AG09319 (cell line): ENCODE data around the gene ZFPM1.

Experiments
- DNase-seq: peaks from one replicate; pipeline ENCODE4 v3.0.0-alpha.2; 2010; ENCODE audit warnings: low read depth; ENCODE audit errors: extremely low read depth
- TF ChIP-seq, protein P1 (sequence below): IDR thresholded peaks from 2 replicates; pipeline ENCODE4 v1.5.1; 2011; ENCODE audit warnings: low read depth, mild to moderate bottlenecking, inconsistent platforms, low read length, moderate library complexity

Gene ZFPM1

DNA sequence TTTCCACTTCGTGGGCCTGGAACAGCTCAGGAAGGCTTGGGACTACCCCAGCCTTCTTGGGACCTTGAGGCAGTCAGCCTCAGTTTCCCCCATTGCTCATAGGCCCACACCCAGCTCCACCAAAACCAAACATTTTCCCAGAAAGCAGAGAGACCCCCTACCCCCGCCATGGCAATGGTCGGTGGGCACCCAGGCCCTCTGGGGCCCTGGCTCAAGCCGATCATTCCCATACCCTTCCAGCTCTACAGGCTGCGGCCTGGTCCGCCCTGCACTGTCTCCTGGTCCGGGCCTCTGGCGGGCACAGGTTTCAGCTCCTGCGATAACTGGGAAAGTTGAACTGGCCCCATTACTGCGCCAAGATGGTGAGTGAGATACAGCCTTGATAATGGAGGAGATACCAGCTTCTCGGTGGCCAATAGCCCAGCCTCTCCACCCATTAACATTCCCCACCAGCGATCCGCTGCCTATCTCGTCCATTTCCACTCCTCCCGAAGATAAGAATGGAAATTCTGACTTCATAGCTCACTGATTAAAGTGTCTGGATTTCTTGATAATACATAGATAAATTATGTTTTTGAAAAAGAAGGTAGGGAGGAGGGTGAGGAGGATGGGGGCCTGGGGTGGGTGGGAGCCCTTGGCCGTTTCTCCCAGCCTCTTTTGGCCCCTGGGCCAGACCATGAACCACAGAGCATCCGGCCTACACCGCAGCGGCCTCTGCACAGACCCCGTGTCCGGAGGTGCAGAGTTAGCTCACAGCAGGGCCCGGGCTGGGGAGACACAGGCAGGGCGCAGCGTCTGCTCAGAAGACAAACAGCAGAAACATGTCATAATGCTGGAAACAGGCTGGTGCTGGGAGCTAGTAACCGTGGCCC lies 11.6 kb downstream of the ZFPM1 start:
- TF ChIP-seq, protein P1, sequence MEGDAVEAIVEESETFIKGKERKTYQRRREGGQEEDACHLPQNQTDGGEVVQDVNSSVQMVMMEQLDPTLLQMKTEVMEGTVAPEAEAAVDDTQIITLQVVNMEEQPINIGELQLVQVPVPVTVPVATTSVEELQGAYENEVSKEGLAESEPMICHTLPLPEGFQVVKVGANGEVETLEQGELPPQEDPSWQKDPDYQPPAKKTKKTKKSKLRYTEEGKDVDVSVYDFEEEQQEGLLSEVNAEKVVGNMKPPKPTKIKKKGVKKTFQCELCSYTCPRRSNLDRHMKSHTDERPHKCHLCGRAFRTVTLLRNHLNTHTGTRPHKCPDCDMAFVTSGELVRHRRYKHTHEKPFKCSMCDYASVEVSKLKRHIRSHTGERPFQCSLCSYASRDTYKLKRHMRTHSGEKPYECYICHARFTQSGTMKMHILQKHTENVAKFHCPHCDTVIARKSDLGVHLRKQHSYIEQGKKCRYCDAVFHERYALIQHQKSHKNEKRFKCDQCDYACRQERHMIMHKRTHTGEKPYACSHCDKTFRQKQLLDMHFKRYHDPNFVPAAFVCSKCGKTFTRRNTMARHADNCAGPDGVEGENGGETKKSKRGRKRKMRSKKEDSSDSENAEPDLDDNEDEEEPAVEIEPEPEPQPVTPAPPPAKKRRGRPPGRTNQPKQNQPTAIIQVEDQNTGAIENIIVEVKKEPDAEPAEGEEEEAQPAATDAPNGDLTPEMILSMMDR, result no peak
- DNase-seq, result no peak

DNA sequence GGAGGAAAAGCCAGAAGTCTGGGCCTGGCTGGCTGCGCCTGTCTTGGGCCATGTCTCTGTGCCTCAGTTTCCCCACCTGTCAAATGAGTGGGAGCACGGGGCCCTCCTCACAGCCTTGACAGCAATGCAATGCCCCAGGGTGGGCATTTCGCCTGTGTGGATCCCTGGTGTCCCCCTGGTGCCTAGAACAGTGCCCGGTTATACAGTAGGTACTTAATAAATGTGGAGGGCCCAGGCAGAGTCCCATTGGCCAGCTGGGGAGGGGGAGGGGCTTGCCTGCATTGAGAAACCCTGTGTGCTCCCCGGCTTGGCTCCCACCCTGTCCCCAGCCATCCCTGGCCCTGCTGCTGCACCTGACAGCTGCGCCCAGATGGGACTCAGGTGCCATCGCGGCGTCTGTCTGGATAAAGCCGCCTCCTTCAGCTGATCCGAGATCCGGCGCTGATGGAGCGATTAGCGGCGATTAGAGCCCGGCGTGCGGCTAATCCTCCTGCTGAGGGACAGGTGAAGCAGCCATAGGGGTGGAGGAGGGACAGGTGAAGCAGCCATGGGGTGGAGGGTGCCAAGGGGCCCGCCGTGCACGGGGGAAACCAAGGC lies 12.4 kb downstream of the ZFPM1 start:
- DNase-seq, result no peak
- TF ChIP-seq, protein P1, result no peak

DNA sequence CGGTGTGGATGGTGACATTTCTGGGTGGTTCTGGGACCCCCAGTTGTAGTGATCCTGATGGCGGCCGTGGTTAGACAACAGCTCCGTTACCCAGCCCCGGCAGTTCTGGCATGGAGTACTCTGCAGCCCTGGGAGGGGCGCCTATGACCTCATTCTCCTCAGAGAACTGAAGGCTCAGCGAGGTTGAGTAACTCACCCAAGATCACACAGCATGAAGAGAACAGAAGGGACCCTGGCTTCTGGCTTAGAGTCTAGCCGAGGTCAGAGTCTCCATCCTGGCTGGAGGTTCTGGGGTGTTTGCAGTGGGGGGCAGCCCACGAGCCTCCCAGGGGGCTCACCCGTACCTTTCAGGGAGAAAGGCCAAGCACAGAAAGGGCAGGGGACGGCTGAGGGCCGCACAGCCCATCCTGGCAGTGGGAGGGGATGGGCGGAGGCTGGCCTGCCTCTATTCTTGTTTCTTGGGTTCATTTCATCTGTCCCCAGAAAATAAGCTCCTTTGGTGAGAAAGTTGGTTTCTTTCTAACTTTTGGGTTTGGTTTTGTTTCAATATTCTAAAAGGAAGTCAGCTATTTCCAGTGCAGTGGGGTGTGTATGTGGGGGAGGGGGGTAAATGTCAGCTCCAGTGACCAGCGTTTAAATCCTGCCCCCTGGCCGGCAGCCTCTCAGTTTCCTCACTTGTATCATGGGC lies 13.2 kb downstream of the ZFPM1 start:
- TF ChIP-seq, protein P1, result no peak
- DNase-seq, result no peak

DNA sequence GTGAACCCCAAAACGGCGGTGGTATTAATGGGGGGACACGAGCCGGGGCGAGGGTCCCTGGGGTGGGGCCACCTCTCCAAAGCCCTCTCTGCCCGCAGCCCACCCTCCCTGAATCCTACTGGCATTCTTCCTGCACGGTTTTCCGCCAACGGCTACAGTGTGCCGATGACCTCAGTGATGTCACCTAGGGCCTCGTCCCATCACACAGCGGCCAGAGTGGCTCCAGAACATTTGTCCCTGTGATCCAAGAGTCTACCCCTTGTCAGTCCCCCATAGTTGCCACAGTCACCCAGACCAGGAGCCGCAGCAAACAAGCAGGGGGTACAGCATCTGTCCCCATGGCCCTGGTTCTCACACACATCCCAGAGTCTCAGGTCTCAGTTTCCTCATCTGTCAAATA lies 13.9 kb downstream of the ZFPM1 start:
- TF ChIP-seq, protein P1, result no peak
- no peak for DNase-seq

DNA sequence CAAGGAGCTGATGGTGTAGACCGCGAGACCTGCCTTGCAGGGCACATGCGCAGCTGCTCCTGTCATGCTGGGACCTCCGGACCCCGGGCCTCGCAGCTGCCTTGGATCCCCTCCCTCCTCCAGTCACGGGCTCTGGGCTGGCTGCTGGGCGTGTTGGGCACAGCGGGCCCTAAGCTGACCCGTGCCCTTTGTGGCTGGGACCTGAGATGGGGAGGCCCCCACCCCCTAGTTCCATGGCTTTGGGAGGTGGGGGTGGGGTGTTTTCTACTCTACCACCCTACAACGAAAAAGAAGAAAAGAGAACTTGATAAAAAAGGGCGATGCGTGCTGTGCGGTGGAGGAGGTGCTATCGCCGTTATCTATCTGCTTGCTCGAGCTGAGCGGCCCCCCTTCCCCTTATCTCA lies 14.5 kb downstream of the ZFPM1 start:
- DNase-seq, result no peak
- TF ChIP-seq, protein P1, result no peak

DNA sequence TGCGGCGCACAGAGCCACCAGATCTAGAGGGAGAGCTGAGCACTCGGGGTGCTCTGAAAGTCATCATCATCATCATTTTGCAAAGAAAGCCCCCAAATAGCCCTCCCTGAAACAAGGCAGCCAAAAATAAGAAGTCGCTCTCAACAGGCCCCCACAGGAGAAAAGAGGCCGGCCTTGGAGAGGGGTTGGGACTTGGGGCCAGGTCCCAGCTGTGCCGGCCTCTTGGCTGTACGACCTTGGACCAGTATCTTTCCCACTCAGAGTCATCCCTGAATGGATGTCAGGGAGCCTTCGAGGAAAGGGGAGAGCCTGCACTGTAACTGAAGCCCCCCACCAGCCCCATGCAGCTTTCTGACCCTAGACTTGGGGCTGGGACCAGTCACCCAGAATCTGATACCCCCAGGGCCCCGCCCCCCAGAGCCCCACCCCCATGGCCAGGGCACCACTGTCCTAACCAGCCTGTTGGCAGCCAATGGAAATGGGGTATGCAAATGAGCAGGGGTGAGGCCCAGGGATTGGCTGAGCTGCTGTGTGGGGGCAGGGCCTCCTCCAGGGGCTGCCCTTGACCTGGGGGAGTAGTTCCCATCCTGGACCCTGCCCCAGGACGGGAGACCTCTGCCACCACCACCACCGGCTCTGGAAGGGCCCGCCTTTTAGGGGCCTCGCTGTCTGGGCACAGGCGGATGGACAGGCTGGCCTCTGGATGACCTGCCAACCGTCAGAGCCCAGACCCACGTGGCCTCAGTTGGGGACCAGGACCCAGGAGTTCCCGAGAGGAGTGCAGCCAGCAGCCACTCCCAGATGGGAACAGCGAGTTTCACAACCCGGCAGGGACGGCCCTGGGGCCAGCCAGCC lies 15.4 kb downstream of the ZFPM1 start:
- DNase-seq, result no peak
- TF ChIP-seq, protein P1, result no peak
